ENCODE measurements around the gene TTC22.

TTC22 gene

DNA sequence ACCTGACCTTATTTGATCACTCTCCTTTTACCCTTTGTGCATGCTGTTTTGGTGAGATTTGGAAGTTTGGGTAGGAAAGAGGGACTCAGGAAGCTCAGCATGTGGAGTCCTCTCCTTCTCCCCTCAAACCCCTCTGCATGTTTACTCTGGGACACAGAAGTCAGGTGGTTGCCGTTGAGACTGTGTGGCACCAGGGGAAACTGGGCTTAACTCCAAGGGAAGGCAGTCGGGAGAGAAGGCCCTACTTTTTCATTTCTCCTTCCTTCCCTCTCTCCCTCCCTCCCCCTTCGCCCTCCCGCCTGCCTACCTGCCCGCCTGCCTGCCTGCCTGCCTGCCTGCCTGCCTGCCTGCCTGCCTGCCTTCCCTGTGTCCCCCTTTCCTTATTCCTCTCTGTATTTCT, 34.8 kb upstream of the TTC22 start:
- Histone ChIP-seq H3K36me3 (no peaks in the 10 kb centered on the region), H3K9me3 (no peaks in the 10 kb centered on the region), H3K4me1 (no peaks in the 10 kb centered on the region), H3K27me3 (no peaks in the 10 kb centered on the region), H3K4me3 (ENCODE audit: low read depth, low read length) (no peak overlapping the region)
- TF ChIP-seq CTCF (IDR thresholded peaks at IDR 0.05; ENCODE audit: low read depth, low read length) = no peak
- DNase-seq = no peak

GRCh38 chr1:54835131-54835898, 34.2 kb upstream of the TTC22 start:
- Histone ChIP-seq H3K4me3 (ENCODE audit: low read depth, low read length) (no peak overlapping the region), H3K4me1 (no peaks in the 10 kb centered on the region), H3K27me3 (no peaks in the 10 kb centered on the region), H3K9me3 (no peaks in the 10 kb centered on the region), H3K36me3 (no peaks in the 10 kb centered on the region)
- TF ChIP-seq CTCF (IDR thresholded peaks at IDR 0.05; ENCODE audit: low read depth, low read length) = no peak
- no peak for DNase-seq

DNA sequence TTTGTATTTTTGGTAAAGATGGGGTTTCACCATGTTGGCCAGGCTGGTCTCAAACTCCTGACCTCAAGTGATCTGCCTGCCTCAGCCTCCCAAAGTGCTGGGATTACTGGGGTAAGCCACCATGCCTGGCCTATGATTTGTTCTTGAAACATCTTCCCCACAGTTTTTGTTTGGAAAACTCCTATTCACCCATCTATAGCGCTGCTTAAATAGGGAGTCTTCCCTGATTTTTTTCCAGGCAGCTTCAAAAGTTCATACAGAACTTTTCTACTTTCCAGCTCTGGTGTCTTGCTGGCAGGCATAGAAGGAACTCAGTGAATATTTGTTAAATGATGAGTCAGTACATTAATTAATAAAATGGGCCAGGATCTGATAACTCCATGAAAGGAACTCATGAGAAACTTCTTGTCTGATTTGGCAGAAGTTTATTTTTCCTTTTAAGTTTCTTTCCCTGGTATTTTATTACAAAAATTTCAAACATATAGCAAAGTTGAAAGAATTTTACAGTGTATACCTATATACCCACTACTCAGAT, 33.0 kb upstream of the TTC22 start:
- Histone ChIP-seq H3K9me3 (no peaks in the 10 kb centered on the region), H3K4me1 (no peaks in the 10 kb centered on the region), H3K27me3 (no peaks in the 10 kb centered on the region), H3K4me3 (ENCODE audit: low read depth, low read length) (no peak overlapping the region), H3K36me3 (no peaks in the 10 kb centered on the region)
- TF ChIP-seq CTCF (IDR thresholded peaks at IDR 0.05; ENCODE audit: low read depth, low read length) = no peak
- DNase-seq = no peak

DNA sequence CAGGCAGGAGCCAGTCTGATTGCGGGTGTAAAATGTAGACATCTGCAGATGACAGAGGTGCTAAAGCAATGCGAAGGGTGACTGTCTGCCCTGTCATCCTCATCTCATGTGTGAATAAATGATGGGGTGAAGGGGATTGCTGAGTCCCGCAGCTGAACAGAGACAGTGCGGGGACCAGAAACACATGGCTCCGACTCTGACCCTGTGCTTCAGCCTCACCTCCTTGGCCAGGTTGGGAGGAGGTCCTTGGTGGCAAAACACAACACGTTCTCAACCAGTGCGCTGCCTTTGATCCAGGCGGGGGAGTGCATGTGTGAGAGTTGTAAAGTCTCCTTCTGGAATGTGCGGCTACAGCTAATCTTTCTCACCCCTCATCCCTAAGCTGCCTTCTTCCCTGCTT, 32.0 kb upstream of the TTC22 start:
- no peak for TF ChIP-seq CTCF (IDR thresholded peaks at IDR 0.05; ENCODE audit: low read depth, low read length)
- Histone ChIP-seq H3K27me3 (no peaks in the 10 kb centered on the region), H3K4me3 (ENCODE audit: low read depth, low read length) (no peak overlapping the region), H3K36me3 (no peaks in the 10 kb centered on the region), H3K4me1 (no peaks in the 10 kb centered on the region), H3K9me3 (no peaks in the 10 kb centered on the region)
- no peak for DNase-seq

- TF ChIP-seq CTCF (IDR thresholded peaks at IDR 0.05; ENCODE audit: low read depth, low read length) = no peak
Measured at GRCh38 chr1:54826226-54826816, 25.2 kb upstream of the TTC22 start.

GRCh38 chr1:54825696-54826095, 24.6 kb upstream of the TTC22 start:
- Histone ChIP-seq H3K36me3 (no peaks in the 10 kb centered on the region), H3K4me1 (no peaks in the 10 kb centered on the region), H3K9me3 (no peaks in the 10 kb centered on the region), H3K4me3 (ENCODE audit: low read depth, low read length) (no peak overlapping the region), H3K27me3 (no peaks in the 10 kb centered on the region)
- no peak for TF ChIP-seq CTCF (IDR thresholded peaks at IDR 0.05; ENCODE audit: low read depth, low read length)
- no peak for DNase-seq

More at GRCh38 chr1:54826226-54826816, 25.2 kb upstream of the TTC22 start:
- H3K9me3 ChIP-seq = no peaks in the 10 kb centered on the region
- no peaks in the 10 kb centered on the region for H3K4me1 ChIP-seq
- no peaks in the 10 kb centered on the region for H3K27me3 ChIP-seq
- no peak for DNase-seq
- no peak overlapping the region for H3K4me3 ChIP-seq (ENCODE audit: low read depth, low read length)
- H3K36me3 ChIP-seq = no peaks in the 10 kb centered on the region
